ENCODE measurements around the gene CADM4. TPM values are rescaled to one million over a fixed set of nuclear protein-coding genes. Genes with fewer than 3 reads are reported as not detected.

Gene CADM4
- polyA plus RNA-seq, 1 donor (not counting 4 experiments of a cell fraction or from before 2014, with no cell fraction given), result 4.3 TPM

- Histone ChIP-seq H3K9me1 (ENCODE audit: control insufficient read depth, extremely low read depth, insufficient read depth, low read length) (no peaks in the 10 kb centered on the region), H3K27me3 (ENCODE audit: control insufficient read depth, extremely low read depth, insufficient read depth, low read length) (no peaks in the 10 kb centered on the region), H3K4me2 (ENCODE audit: control insufficient read depth, extremely low read depth, insufficient read depth, low read depth, low read length) (no peak overlapping the region), H3K27ac (ENCODE audit: control insufficient read depth, insufficient read depth, low read length) (no peak overlapping the region), H3K4me3 (ENCODE audit: control insufficient read depth in 2 of 3, extremely low read depth in 1 of 3, insufficient read depth in 2 of 3, low read depth in 1 of 3, low read length in 3 of 3) (no peak overlapping the region), H4K20me1 (ENCODE audit: control insufficient read depth, extremely low read depth, insufficient read depth, low read length) (no peaks in the 10 kb centered on the region), H3K79me2 (ENCODE audit: control insufficient read depth, insufficient read depth, low read length) (peaks cover 9% of the 10 kb centered on the region), H3K9ac (ENCODE audit: control insufficient read depth, extremely low read depth, insufficient read depth, low read length) (no peak overlapping the region), H2AFZ (ENCODE audit: control insufficient read depth, low read length) (no peak overlapping the region), H3K36me3 (ENCODE audit: control insufficient read depth in 2 of 2, extremely low read depth in 1 of 2, insufficient read depth in 2 of 2, low read length in 2 of 2) (peaks cover 3 to 12% of the 10 kb centered on the region in 2 experiments), H3K9me3 (ENCODE audit: control insufficient read depth, low read depth, low read length) (no peaks in the 10 kb centered on the region), H3K4me1 (ENCODE audit: control insufficient read depth, extremely low read depth, insufficient read depth, low read length) (peaks cover under 1% of the 10 kb centered on the region)
- dilution Hi-C loops (cut with MboI; ENCODE audit: extremely low pct_ligation_motif_present, low sequenced_read_pairs), result no loop called here
- FAIRE-seq, result no peak
- no peak for DNase-seq (ENCODE audit: low read depth, low spot score)
- TF ChIP-seq EZH2 (IDR thresholded peaks at IDR 0.05; ENCODE audit: low read length) (no peak), CTCF (optimal IDR thresholded peaks at IDR 0.05 in 1 of 3, IDR thresholded peaks at IDR 0.05 in 1 of 3, conservative IDR thresholded peaks at IDR 0.05 in 1 of 3; ENCODE audit: extremely low read depth in 1 of 3, insufficient read depth in 2 of 3, low read length in 3 of 3) (no peak)
Measured at GRCh38 chr19:43612374-43612773, 27.3 kb downstream of the CADM4 start.

GRCh38 chr19:43611788-43612187 is 27.9 kb downstream of the CADM4 start, which contains the start of gene SRRM5:
TSS of gene SRRM5 (plus strand) at chr19:43612088. CDS start at chr19:43612122, 34 bp downstream.
- TF ChIP-seq CTCF (optimal IDR thresholded peaks at IDR 0.05 in 1 of 3, IDR thresholded peaks at IDR 0.05 in 1 of 3, conservative IDR thresholded peaks at IDR 0.05 in 1 of 3; ENCODE audit: extremely low read depth in 1 of 3, insufficient read depth in 2 of 3, low read length in 3 of 3) (no peak), EZH2 (IDR thresholded peaks at IDR 0.05; ENCODE audit: low read length) (no peak)
- H3K27ac ChIP-seq (ENCODE audit: control insufficient read depth, insufficient read depth, low read length), result no peak within 1 kb of the TSS
- dilution Hi-C loops (cut with MboI; ENCODE audit: extremely low pct_ligation_motif_present, low sequenced_read_pairs), result no loop called here
- H3K4me1 ChIP-seq (ENCODE audit: control insufficient read depth, extremely low read depth, insufficient read depth, low read length), result peaks cover 7% of the 10 kb centered on the region
- H3K9ac ChIP-seq (ENCODE audit: control insufficient read depth, extremely low read depth, insufficient read depth, low read length), result no peak within 1 kb of the TSS
- H2AFZ ChIP-seq (ENCODE audit: control insufficient read depth, low read length), result no peak within 1 kb of the TSS
- no peaks in the 10 kb centered on the region for H4K20me1 ChIP-seq (ENCODE audit: control insufficient read depth, extremely low read depth, insufficient read depth, low read length)
- peaks cover 3 to 12% of the 10 kb centered on the region in 2 experiments for H3K36me3 ChIP-seq (ENCODE audit: control insufficient read depth in 2 of 2, extremely low read depth in 1 of 2, insufficient read depth in 2 of 2, low read length in 2 of 2)
- FAIRE-seq (no peak), DNase-seq (ENCODE audit: low read depth, low spot score) (no peak)
- H3K9me3 ChIP-seq (ENCODE audit: control insufficient read depth, low read depth, low read length), result no peaks in the 10 kb centered on the region
- no peak within 1 kb of the TSS for H3K4me3 ChIP-seq (ENCODE audit: control insufficient read depth in 2 of 3, extremely low read depth in 1 of 3, insufficient read depth in 2 of 3, low read depth in 1 of 3, low read length in 3 of 3)
- H3K9me1 ChIP-seq (ENCODE audit: control insufficient read depth, extremely low read depth, insufficient read depth, low read length), result no peaks in the 10 kb centered on the region
- no peaks in the 10 kb centered on the region for H3K27me3 ChIP-seq (ENCODE audit: control insufficient read depth, extremely low read depth, insufficient read depth, low read length)
- H3K4me2 ChIP-seq (ENCODE audit: control insufficient read depth, extremely low read depth, insufficient read depth, low read depth, low read length), result no peak within 1 kb of the TSS
- H3K79me2 ChIP-seq (ENCODE audit: control insufficient read depth, insufficient read depth, low read length), result peaks cover 7% of the 10 kb centered on the region

All from keratinocyte (primary cell).